ENCODE data around the gene FSHB. TPM values are rescaled to one million over a fixed set of nuclear protein-coding genes. Genes with fewer than 3 reads are reported as not detected.

The FSHB gene
- total RNA-seq (2022) (not detected in 2 replicates), Bru-seq, nascent RNA (not detected), BruChase-seq, experiment 1, labeled RNA remaining after a 2-hour chase (not detected), BruChase-seq, experiment 2, labeled RNA remaining after a 6-hour chase (not detected)
- long read RNA-seq: 0 reads

- POLR2A ChIA-PET: no interaction called here
- peaks cover 6% of the 10 kb centered on the region for H3K4me1 Mint-ChIP-seq (ENCODE audit: low read depth, unreplicated experiment)
- no peaks in the 10 kb centered on the region for H3K36me3 Mint-ChIP-seq (ENCODE audit: insufficient read depth, unreplicated experiment)
- no peak within 1 kb of the TSS for H3K4me3 ChIP-seq (ENCODE audit: low read depth, low read length)
- intact Hi-C loops (cut with micrococcal nuclease; ENCODE audit: unreplicated experiment): no loop called here
- DNase-seq: no peak
- H3K9me3 ChIP-seq: 0 out of 2 replicates have a peak, but pooled peaks cover 7% of the 10 kb centered on the region
- no peak for TF ChIP-seq CTCF (IDR thresholded peaks at IDR 0.05; ENCODE audit: insufficient read depth in 1 of 2, low read depth in 1 of 2, low read length in 1 of 2, severe bottlenecking in 1 of 2, unreplicated experiment in 1 of 2)
- no peak within 1 kb of the TSS for H3K4me3 Mint-ChIP-seq (ENCODE audit: unreplicated experiment)
- no peaks in the 10 kb centered on the region for H3K27me3 Mint-ChIP-seq (ENCODE audit: insufficient read depth, unreplicated experiment)
- CTCF ChIA-PET: no interaction called here
- no peaks in the 10 kb centered on the region for H3K27me3 ChIP-seq (replicated peaks; ENCODE audit: control insufficient read depth, insufficient read depth, low read length)
- H3K36me3 ChIP-seq (ENCODE audit: control insufficient read depth, insufficient read depth, low read length): no peaks in the 10 kb centered on the region
- no TSS peak for BruUV-seq (replicated peaks)
- no peak within 1 kb of the TSS for H3K27ac Mint-ChIP-seq (ENCODE audit: unreplicated experiment)
- no peaks in the 10 kb centered on the region for H3K9me3 Mint-ChIP-seq (ENCODE audit: unreplicated experiment)
- H3K4me1 ChIP-seq: no peaks in the 10 kb centered on the region
Observed at GRCh38 chr11:30230714-30231113, at the start of gene FSHB. FSHB (plus strand) TSS chr11:30231014; CDS start chr11:30231903, 889 bp downstream.

GRCh38 chr11:30186748-30187147 is 44.1 kb upstream of the FSHB start:
- Mint-ChIP-seq H3K4me3 (ENCODE audit: unreplicated experiment) (no peak overlapping the region), H3K27me3 (ENCODE audit: insufficient read depth, unreplicated experiment) (no peaks in the 10 kb centered on the region), H3K9me3 (ENCODE audit: unreplicated experiment) (peaks cover 21% of the 10 kb centered on the region), H3K4me1 (ENCODE audit: low read depth, unreplicated experiment) (no peaks in the 10 kb centered on the region), H3K27ac (ENCODE audit: unreplicated experiment) (no peak overlapping the region), H3K36me3 (ENCODE audit: insufficient read depth, unreplicated experiment) (no peaks in the 10 kb centered on the region)
- Histone ChIP-seq H3K36me3 (ENCODE audit: control insufficient read depth, insufficient read depth, low read length) (no peaks in the 10 kb centered on the region), H3K4me1 (peaks cover 9% of the 10 kb centered on the region; the same call in 1 of the 2 replicates), H3K4me3 (ENCODE audit: low read depth, low read length) (no peak overlapping the region), H3K27me3 (replicated peaks; ENCODE audit: control insufficient read depth, insufficient read depth, low read length) (no peaks in the 10 kb centered on the region), H3K9me3 (peaks cover 12% of the 10 kb centered on the region)
- no peak for DNase-seq
- TF ChIP-seq CTCF (IDR thresholded peaks at IDR 0.05; ENCODE audit: insufficient read depth in 1 of 2, low read depth in 1 of 2, low read length in 1 of 2, severe bottlenecking in 1 of 2, unreplicated experiment in 1 of 2): no peak
- POLR2A ChIA-PET: no interaction called here
- BruUV-seq (replicated peaks): no TSS peak
- intact Hi-C loops (cut with micrococcal nuclease; ENCODE audit: unreplicated experiment): no loop called here
- CTCF ChIA-PET: no interaction called here

GRCh38 chr11:30192620-30193019 is 38.2 kb upstream of the FSHB start:
- peaks cover 5% of the 10 kb centered on the region; the same call in 1 of the 2 replicates for H3K9me3 ChIP-seq
- no peaks in the 10 kb centered on the region for H3K4me1 ChIP-seq
- no peaks in the 10 kb centered on the region for H3K36me3 ChIP-seq (ENCODE audit: control insufficient read depth, insufficient read depth, low read length)
- Mint-ChIP-seq H3K27me3 (ENCODE audit: insufficient read depth, unreplicated experiment) (no peaks in the 10 kb centered on the region), H3K4me3 (ENCODE audit: unreplicated experiment) (no peak overlapping the region), H3K4me1 (ENCODE audit: low read depth, unreplicated experiment) (no peaks in the 10 kb centered on the region), H3K36me3 (ENCODE audit: insufficient read depth, unreplicated experiment) (no peaks in the 10 kb centered on the region), H3K9me3 (ENCODE audit: unreplicated experiment) (peaks cover 1% of the 10 kb centered on the region), H3K27ac (ENCODE audit: unreplicated experiment) (no peak overlapping the region)
- TF ChIP-seq CTCF (IDR thresholded peaks at IDR 0.05; ENCODE audit: insufficient read depth in 1 of 2, low read depth in 1 of 2, low read length in 1 of 2, severe bottlenecking in 1 of 2, unreplicated experiment in 1 of 2): no peak
- CTCF ChIA-PET: no interaction called here
- no peak for DNase-seq
- no TSS peak for BruUV-seq (replicated peaks)
- H3K4me3 ChIP-seq (ENCODE audit: low read depth, low read length): no peak overlapping the region
- intact Hi-C loops (cut with micrococcal nuclease; ENCODE audit: unreplicated experiment): no loop called here
- POLR2A ChIA-PET: no interaction called here
- H3K27me3 ChIP-seq (replicated peaks; ENCODE audit: control insufficient read depth, insufficient read depth, low read length): no peaks in the 10 kb centered on the region

All from Caco-2 (cell line).